C4-2B (cell line): ENCODE data around the gene OR2A2.

Source experiments
- ZFX ChIP-seq: fragments of 450-650 bp; IDR thresholded peaks from 2 replicates; pipeline ENCODE4 v1.6.1; 2017
- TF ChIP-seq, protein P1 (sequence below): fragments of 450-650 bp; conservative IDR thresholded peaks from 2 replicates; pipeline ENCODE4 v1.5.1; 2017; ENCODE audit warnings: mild to moderate bottlenecking

DNA sequence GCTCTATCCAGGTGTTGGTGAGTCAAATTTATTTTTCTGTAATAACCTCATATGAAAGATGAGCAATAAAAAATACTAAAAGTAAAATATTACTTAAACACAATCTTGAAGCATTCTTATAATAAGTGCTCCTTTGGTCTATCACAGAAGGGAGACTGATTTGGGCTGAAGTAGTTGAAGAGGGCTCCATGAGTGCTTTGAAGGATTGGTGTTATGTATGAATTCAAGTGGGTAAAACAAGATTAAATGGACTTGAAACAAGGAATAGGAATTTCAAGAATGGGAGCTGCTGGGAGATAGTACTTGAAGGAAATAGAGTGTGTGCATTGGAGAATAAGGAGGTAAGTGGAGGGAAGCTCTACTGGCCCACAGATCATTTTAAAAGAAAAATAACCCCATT is 7.3 kb upstream of the OR2A2 start:
- TF ChIP-seq, protein P1, sequence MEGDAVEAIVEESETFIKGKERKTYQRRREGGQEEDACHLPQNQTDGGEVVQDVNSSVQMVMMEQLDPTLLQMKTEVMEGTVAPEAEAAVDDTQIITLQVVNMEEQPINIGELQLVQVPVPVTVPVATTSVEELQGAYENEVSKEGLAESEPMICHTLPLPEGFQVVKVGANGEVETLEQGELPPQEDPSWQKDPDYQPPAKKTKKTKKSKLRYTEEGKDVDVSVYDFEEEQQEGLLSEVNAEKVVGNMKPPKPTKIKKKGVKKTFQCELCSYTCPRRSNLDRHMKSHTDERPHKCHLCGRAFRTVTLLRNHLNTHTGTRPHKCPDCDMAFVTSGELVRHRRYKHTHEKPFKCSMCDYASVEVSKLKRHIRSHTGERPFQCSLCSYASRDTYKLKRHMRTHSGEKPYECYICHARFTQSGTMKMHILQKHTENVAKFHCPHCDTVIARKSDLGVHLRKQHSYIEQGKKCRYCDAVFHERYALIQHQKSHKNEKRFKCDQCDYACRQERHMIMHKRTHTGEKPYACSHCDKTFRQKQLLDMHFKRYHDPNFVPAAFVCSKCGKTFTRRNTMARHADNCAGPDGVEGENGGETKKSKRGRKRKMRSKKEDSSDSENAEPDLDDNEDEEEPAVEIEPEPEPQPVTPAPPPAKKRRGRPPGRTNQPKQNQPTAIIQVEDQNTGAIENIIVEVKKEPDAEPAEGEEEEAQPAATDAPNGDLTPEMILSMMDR, result no peak
- TF ChIP-seq ZFX, result no peak
